Epithelial cell of proximal tubule (primary cell): ENCODE measurements around the gene RPL41. TPM values are rescaled to one million over a fixed set of nuclear protein-coding genes. Genes with fewer than 3 reads are reported as not detected.

Experiments
- DNase-seq: peaks from one replicate; pipeline ENCODE4 v3.0.0-alpha.2; 2011; ENCODE audit warnings: low read depth
- H3K4me3 ChIP-seq: 2 replicates; pipeline ENCODE4 v1.5.1; 2011; ENCODE audit warnings: low read depth, mild to moderate bottlenecking, low read length
- total RNA-seq: library from RNA; depleted of rRNA; stranded (reverse); fragments of >200 nt; gene quantifications from 2 replicates; pipeline ENCODE4 v1.2.3, GENCODE V29; 2015
- TF ChIP-seq, protein P1 (sequence below): conservative IDR thresholded peaks from 2 replicates; pipeline ENCODE4 v1.5.1; 2012; ENCODE audit warnings: low read depth, mild to moderate bottlenecking, low read length

RPL41 gene
- total RNA-seq, 1 donor from 2014 or later = 5,792 TPM

DNA sequence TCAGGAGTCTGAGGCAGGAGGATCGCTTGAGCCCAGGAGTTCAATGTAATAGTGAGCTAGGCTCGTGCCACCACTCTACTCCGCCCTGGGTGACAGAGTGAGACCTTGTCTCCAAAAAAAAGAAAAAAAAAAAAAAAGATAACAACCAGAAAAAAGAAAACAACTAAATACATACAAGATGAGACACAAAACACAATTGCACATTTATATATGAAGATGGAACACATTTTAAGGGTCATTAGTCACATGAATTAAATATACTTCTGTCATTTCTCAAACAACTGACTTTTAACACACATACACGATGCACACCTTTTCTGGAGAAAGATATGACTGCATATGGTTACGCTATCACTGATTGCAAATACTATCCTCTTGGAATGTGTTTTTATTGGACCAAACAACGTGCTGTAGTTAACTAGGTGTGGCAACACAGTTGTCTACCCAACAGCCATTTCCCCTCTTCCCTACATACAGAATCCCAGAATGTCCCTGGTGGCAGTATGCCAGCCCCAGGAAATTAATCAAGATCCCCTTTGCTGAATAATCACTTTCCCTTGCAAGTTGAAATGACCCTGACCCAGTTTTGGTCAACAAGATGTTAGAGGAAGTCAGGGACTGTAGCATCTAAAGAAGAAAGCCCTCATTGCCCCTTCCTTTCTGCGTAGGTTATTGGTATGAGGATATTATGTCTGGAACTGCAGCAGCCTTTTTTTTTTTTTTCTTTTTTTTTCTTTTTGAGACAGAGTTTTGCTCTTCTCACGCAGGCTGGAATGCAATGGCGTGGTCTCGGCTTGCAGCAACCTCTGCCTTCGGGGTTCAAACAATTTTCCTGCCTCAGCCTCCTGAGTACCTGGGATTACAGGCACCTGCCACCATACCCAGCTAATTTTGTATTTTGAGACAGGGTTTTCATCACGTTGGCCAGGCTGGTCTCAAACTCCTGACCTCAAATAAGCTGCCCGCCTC is 30.3 kb downstream of the RPL41 start:
- TF ChIP-seq, protein P1, sequence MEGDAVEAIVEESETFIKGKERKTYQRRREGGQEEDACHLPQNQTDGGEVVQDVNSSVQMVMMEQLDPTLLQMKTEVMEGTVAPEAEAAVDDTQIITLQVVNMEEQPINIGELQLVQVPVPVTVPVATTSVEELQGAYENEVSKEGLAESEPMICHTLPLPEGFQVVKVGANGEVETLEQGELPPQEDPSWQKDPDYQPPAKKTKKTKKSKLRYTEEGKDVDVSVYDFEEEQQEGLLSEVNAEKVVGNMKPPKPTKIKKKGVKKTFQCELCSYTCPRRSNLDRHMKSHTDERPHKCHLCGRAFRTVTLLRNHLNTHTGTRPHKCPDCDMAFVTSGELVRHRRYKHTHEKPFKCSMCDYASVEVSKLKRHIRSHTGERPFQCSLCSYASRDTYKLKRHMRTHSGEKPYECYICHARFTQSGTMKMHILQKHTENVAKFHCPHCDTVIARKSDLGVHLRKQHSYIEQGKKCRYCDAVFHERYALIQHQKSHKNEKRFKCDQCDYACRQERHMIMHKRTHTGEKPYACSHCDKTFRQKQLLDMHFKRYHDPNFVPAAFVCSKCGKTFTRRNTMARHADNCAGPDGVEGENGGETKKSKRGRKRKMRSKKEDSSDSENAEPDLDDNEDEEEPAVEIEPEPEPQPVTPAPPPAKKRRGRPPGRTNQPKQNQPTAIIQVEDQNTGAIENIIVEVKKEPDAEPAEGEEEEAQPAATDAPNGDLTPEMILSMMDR = no peak
- no peak for DNase-seq
- H3K4me3 ChIP-seq = no peak overlapping the region

DNA sequence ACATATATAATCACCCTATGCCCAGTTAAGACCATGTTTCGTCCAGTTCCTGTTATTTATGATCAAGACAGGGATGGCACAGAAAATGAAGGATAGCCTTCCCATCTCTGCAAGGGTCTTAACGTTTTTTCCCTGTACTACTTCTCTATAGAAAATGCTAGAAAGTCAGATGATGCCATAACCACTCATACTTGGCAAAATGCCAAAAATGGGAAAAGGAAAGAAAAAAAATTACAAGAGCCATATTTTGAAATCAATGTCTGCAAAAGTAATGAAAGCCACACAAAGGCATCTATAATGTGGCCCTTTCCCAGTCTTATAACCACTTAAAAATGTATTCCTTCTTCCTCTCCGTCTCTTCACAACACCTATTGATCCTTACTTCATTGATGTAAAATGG is 34.1 kb downstream of the RPL41 start:
- DNase-seq = no peak
- TF ChIP-seq, protein P1 = no peak
- no peak overlapping the region for H3K4me3 ChIP-seq

DNA sequence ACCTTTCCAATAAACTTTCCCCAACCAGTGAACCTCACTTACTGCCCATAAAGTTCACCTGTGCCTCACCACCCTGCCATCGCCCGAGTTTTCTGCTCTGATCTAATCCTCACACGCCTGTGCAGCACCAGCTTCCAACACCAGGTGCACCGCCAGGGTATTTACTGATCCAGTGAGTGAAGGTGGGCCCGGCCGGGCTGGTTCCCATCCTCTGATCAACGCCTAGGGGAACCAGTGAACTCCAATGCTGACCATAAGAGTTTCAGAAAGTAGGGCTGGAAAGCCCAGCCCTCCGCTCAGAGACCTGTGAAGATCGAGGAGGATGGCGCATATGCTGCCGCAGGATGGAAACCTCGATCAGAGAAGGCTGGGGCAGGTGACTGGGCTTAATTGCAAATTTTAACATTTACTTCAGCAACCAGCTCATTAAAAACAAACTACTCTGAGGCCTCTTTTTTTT is 35.3 kb downstream of the RPL41 start:
- peak overlapping the region; percentile 86 for H3K4me3 ChIP-seq
- TF ChIP-seq, protein P1 = peak; percentile 59
- no peak for DNase-seq

DNA sequence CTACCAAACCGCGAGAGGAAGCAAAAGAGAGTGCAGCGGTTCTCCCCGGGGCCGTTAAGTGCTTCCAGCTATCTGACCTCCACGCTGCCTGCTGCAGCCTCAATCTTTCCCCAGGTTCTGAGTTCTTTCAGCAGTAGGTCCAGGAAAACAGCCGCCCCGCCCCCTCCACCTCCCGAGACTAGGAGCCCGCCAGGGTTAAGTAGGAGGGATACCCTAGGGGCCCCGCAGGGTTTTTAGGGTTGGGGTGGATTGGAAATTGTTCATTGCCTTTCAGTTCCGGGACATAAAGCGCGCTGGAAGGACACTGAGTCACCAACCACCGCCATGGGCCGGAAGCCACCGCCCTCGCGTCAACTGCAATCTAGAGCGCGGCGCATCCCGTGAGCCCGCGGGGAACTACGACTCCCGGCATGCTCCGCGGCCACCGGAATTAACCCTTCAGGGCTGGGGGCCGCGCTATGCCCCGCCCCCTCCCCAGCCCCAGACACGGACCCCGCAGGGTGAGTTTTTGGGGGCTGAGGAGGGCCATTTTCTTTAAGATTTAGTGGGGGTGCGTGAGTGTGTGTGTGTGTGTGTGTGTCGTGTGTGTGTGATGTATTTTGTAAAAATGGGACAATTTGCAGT is 35.8 kb downstream of the RPL41 start, which contains the start of gene MYL6B:
TSS of gene MYL6B (plus strand) at position 456 of the 624 bp plus-strand sequence. CDS start 1,332 bp downstream, outside the sequence.
- no peak for DNase-seq
- H3K4me3 ChIP-seq = peak within 1 kb of the TSS; percentile 86
- TF ChIP-seq, protein P1 = no peak

DNA sequence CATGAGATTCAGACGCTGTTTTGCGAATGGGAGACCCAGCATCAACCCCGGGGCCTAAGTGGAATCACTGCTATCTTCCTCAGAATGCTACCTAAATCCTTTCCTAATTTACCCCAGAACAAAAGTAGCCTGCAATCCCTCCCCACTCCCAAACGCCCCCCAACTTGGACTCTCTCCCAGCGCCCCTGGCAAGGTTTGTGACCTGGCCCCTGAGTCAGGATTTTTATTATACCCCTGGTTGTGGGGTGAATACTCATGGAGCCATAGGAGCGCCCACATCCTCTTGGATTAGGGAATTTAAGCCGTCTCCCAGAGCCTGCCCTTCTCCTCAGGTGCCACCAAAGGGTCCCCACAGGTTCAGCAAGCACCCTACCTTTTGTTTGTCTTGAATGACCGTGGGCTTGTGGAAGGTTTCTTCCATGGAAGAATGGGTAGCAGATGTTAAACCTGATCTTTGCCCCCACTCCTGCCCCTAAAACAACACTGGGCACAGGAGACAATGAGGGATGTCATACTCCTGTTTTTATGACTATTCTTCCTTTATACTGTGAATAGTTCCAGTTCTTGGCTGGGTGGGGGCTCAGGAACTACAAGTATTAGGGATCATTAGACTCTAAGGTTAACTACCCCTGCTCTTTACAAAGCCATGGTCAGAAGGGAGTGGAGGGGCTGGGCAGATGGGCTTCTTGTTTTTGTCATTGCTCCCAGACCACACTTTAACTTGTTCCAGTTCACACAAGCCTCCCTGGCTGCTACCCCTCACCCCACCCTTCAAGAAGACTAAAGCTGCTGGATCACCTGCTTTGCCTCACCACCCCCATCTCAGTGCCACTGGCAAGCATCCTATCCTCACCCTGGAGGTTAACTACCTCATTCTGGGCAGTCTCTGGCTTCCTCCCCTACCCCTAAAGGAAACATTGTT is 36.6 kb downstream of the RPL41 start:
- H3K4me3 ChIP-seq = peak overlapping the region; percentile 86
- TF ChIP-seq, protein P1 = no peak
- DNase-seq = no peak

GRCh38 chr12:56153678-56154065 is 37.2 kb downstream of the RPL41 start:
- H3K4me3 ChIP-seq = no peak overlapping the region
- no peak for DNase-seq
- TF ChIP-seq, protein P1 = no peak
